Cardiac fibroblast (primary cell): ENCODE results near the gene HOXD13.

Source experiments
- DNase-seq, 2 donors: peaks; one replicate each; pipeline versions ENCODE4 v3.0.0 to v3.0.0-alpha.2; 2010; ENCODE audit warnings: low read depth in 2 of 2
- H3K4me3 ChIP-seq, 2 donors: replicated peaks in 1 of 2; 1 replicate in 1 of 2; 2 replicates in 1 of 2; pipeline ENCODE4 v1.5.1; 2011; ENCODE audit warnings: low read depth in 2 of 2, low read length in 2 of 2, mild to moderate bottlenecking in 2 of 2, moderate library complexity in 1 of 2
- TF ChIP-seq, protein P1 (sequence below): IDR thresholded peaks from one replicate; pipeline ENCODE4 v1.5.1; 2011; ENCODE audit warnings: low read depth, mild to moderate bottlenecking, low read length, inconsistent platforms

Gene HOXD13

DNA sequence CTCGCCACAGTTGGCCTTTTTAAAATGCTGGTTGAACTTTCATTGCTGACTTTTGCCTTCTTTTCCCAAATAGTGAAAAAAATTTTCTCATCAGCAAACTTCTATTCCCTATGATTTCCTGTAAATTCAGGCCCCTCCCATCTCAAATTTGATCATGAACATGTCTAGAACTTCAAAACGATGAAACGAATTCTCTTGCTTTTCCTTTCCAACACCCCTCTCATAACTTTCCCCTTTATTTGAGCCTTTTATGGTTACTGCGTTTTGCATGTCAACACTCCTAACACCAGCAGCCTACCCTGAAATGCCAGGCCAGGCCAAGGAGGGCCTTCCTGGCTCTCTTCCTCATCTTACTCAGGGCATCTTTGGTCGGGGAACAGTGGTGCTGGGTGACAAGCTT, 1.7 kb upstream of the HOXD13 start:
- TF ChIP-seq, protein P1, sequence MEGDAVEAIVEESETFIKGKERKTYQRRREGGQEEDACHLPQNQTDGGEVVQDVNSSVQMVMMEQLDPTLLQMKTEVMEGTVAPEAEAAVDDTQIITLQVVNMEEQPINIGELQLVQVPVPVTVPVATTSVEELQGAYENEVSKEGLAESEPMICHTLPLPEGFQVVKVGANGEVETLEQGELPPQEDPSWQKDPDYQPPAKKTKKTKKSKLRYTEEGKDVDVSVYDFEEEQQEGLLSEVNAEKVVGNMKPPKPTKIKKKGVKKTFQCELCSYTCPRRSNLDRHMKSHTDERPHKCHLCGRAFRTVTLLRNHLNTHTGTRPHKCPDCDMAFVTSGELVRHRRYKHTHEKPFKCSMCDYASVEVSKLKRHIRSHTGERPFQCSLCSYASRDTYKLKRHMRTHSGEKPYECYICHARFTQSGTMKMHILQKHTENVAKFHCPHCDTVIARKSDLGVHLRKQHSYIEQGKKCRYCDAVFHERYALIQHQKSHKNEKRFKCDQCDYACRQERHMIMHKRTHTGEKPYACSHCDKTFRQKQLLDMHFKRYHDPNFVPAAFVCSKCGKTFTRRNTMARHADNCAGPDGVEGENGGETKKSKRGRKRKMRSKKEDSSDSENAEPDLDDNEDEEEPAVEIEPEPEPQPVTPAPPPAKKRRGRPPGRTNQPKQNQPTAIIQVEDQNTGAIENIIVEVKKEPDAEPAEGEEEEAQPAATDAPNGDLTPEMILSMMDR = no peak
- H3K4me3 ChIP-seq = no peak overlapping the region
- no peak for DNase-seq

DNA sequence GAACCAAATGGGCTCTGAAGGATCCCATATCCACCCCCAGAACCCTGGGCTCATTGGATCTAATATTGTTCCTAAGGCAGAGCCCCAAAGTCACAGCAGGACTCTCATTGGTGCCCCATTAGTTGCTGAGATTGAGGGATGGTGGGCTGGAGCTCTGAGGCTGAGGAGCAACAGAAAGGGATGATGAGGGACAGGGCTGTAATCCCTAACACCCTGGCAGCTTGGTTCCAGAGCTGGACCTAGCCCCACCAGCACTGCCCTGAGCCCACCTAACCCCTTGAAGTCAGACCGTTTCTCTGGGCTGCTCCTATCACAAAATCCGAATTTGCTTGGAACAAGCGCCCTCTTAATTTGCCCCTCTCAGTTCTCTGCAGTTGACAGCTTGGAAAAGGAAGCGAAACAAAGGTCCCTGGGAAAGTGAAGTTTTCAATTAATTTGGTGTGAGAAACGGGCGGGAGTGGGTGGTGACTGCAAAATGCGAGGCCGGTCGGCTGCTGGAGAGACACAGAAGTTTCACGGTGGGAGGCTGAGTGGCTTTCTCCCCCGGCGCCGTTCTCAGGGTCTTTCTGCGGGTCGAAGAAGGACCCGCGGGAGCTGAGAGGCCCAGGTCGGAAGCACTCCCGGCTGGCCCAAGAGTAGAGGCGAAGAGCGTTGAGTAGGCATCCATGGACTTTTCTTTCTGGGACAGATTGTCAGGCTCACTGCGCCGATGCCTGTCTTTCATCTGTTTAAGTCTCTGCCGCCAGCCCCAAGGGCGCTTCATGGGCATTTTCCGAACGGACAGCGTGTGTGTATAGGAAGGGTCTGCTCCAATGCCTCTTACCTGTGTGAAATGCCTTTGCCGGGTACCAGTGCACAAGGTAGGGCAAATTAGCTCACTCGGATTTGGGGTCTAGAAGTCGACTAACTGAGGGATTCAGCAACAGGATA, 927 bp upstream of the HOXD13 start:
- no peak for DNase-seq
- TF ChIP-seq, protein P1 = no peak

DNA sequence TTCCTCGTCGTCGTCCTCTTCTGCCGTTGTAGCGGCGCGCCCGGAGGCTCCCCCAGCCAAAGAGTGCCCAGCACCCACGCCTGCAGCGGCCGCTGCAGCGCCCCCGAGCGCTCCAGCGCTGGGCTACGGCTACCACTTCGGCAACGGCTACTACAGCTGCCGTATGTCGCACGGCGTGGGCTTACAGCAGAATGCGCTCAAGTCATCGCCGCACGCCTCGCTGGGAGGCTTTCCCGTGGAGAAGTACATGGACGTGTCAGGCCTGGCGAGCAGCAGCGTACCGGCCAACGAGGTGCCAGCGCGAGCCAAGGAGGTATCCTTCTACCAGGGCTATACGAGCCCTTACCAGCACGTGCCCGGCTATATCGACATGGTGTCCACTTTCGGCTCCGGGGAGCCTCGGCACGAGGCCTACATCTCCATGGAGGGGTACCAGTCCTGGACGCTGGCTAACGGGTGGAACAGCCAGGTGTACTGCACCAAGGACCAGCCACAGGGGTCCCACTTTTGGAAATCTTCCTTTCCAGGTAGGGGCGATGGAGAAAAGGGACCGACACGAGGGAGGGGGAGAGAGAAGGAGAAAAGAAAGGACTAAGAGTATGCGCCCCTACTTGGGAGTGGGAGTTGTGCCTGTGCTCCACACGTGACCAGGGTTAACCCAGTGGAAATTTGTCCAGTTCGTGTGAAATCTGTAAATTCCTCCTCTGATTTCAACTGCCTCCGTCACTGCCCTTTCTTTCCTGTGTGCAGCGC, 800 bp downstream of the HOXD13 start:
- DNase-seq = no peak

More for the DNA sequence above, 927 bp upstream of the HOXD13 start:
- no peak overlapping the region for H3K4me3 ChIP-seq

DNA sequence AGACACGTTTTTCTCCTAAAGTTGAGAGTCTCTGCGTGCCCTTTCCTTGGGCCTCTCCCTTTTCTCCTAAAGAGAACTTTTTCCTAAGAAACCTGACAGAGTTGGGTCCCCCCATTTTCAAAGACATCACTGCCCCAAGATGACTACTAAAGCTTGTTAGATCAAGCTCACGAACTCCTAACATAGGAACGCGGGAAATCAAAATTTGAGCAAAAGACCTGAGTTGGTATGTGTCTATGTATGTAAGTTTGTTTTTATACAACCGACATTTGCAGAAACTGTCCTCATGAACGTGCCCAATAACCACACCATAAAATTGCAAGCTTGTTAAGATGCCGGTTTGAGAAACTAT, 1.4 kb downstream of the HOXD13 start:
- no peak for DNase-seq
- no peak overlapping the region for H3K4me3 ChIP-seq
- TF ChIP-seq, protein P1 = no peak

More for the DNA sequence above, 800 bp downstream of the HOXD13 start:
- TF ChIP-seq, protein P1 = no peak
- H3K4me3 ChIP-seq = no peak overlapping the region

GRCh38 chr2:176094349-176094748, 1.8 kb downstream of the HOXD13 start:
- DNase-seq = no peak
- TF ChIP-seq, protein P1 = no peak
- H3K4me3 ChIP-seq = no peak overlapping the region

DNA sequence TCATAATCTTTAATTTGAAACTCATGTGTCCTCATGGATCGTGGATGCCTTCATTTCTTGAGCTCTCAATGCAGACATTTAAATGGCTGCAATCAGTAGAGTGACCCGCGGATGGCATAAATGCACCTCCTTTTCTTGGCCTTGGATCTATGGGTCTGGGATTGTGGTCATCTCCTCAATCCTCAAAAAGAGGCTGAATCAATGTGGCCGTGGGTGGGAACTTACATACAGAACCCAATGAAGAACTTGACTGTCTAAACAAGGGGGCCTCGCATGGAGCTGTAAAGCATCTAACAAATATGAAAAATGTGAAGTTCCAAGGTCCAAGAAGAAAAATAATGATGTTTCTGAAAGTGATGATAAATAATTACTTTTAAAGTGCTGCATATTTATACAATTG, 2.9 kb downstream of the HOXD13 start:
- H3K4me3 ChIP-seq = no peak overlapping the region

More for the DNA sequence above, 2.9 kb downstream of the HOXD13 start:
- TF ChIP-seq, protein P1 = no peak
- DNase-seq = no peak
